ENCODE data around the gene EHMT1. TPM values are rescaled to one million over a fixed set of nuclear protein-coding genes. Genes with fewer than 3 reads are reported as not detected.

Gene EHMT1
- total RNA-seq, 1 donor from 2014 or later, result 162 TPM

GRCh38 chr9:137836831-137837241, 218.0 kb downstream of the EHMT1 start:
- Mint-ChIP-seq H3K4me1 (ENCODE audit: low read depth, unreplicated experiment) (peaks cover 3% of the 10 kb centered on the region), H3K4me3 (ENCODE audit: unreplicated experiment) (no peak overlapping the region), H3K9me3 (ENCODE audit: unreplicated experiment) (peaks cover 10% of the 10 kb centered on the region), H3K27ac (ENCODE audit: unreplicated experiment) (peak overlapping the region; percentile 73), H3K36me3 (ENCODE audit: unreplicated experiment) (peaks cover 13% of the 10 kb centered on the region), H3K27me3 (ENCODE audit: unreplicated experiment) (peaks cover 7% of the 10 kb centered on the region)
- peak; percentile 74 for DNase-seq
- TF ChIP-seq CTCF (IDR thresholded peaks at IDR 0.05; ENCODE audit: partially characterized antibody, unreplicated experiment), result peak; percentile 27

- no peak overlapping the region for H3K4me3 Mint-ChIP-seq (ENCODE audit: unreplicated experiment)
- peaks cover 13% of the 10 kb centered on the region for H3K36me3 Mint-ChIP-seq (ENCODE audit: unreplicated experiment)
- no peak for DNase-seq
- no peak for TF ChIP-seq CTCF (IDR thresholded peaks at IDR 0.05; ENCODE audit: partially characterized antibody, unreplicated experiment)
- peaks cover 10% of the 10 kb centered on the region for H3K9me3 Mint-ChIP-seq (ENCODE audit: unreplicated experiment)
- peaks cover 3% of the 10 kb centered on the region for H3K4me1 Mint-ChIP-seq (ENCODE audit: low read depth, unreplicated experiment)
- H3K27me3 Mint-ChIP-seq (ENCODE audit: unreplicated experiment), result peaks cover 7% of the 10 kb centered on the region
- H3K27ac Mint-ChIP-seq (ENCODE audit: unreplicated experiment), result peak overlapping the region; percentile 73
These were observed 218.8 kb downstream of the EHMT1 start for GRCh38 chr9:137837345-137838278.

- Mint-ChIP-seq H3K36me3 (ENCODE audit: unreplicated experiment) (peaks cover 19% of the 10 kb centered on the region), H3K27me3 (ENCODE audit: unreplicated experiment) (peaks cover 7% of the 10 kb centered on the region), H3K4me1 (ENCODE audit: low read depth, unreplicated experiment) (peaks cover 3% of the 10 kb centered on the region), H3K4me3 (ENCODE audit: unreplicated experiment) (no peak overlapping the region), H3K27ac (ENCODE audit: unreplicated experiment) (no peak overlapping the region), H3K9me3 (ENCODE audit: unreplicated experiment) (peaks cover 9% of the 10 kb centered on the region)
- DNase-seq, result no peak
- TF ChIP-seq CTCF (IDR thresholded peaks at IDR 0.05; ENCODE audit: partially characterized antibody, unreplicated experiment), result no peak
These were observed 219.8 kb downstream of the EHMT1 start for GRCh38 chr9:137838576-137838975.

- Mint-ChIP-seq H3K4me3 (ENCODE audit: unreplicated experiment) (no peak overlapping the region), H3K27ac (ENCODE audit: unreplicated experiment) (no peak overlapping the region), H3K36me3 (ENCODE audit: unreplicated experiment) (peaks cover 22% of the 10 kb centered on the region), H3K4me1 (ENCODE audit: low read depth, unreplicated experiment) (no peaks in the 10 kb centered on the region), H3K9me3 (ENCODE audit: unreplicated experiment) (peaks cover 5% of the 10 kb centered on the region), H3K27me3 (ENCODE audit: unreplicated experiment) (peaks cover 6% of the 10 kb centered on the region)
- TF ChIP-seq CTCF (IDR thresholded peaks at IDR 0.05; ENCODE audit: partially characterized antibody, unreplicated experiment), result no peak
- no peak for DNase-seq
These were observed 224.6 kb downstream of the EHMT1 start for GRCh38 chr9:137843355-137843754.
